KOPT-K1 (cell line): ENCODE measurements around the gene CDC42BPB.

Source experiments
- H3K27ac ChIP-seq: fragments of 200-600 bp; sonication (generic); 2 replicates; pipeline ENCODE4 v1.5.1; 2016; ENCODE audit warnings: antibody characterized with exemption, mild to moderate bottlenecking, low read depth, low read length; ENCODE audit not compliant: poor library complexity, severe bottlenecking
- H3K36me3 ChIP-seq: fragments of 200-600 bp; sonication (generic); 2 replicates; pipeline ENCODE4 v1.5.1; 2017; ENCODE audit warnings: antibody characterized with exemption, mild to moderate bottlenecking, low read length, moderate library complexity; ENCODE audit not compliant: insufficient read depth
- H3K9me3 ChIP-seq: fragments of 200-600 bp; sonication (generic); 2 replicates; pipeline ENCODE4 v1.5.1; 2017; ENCODE audit warnings: antibody characterized with exemption, low read length, mild to moderate bottlenecking; ENCODE audit not compliant: insufficient read depth, poor library complexity, severe bottlenecking

The CDC42BPB gene

DNA sequence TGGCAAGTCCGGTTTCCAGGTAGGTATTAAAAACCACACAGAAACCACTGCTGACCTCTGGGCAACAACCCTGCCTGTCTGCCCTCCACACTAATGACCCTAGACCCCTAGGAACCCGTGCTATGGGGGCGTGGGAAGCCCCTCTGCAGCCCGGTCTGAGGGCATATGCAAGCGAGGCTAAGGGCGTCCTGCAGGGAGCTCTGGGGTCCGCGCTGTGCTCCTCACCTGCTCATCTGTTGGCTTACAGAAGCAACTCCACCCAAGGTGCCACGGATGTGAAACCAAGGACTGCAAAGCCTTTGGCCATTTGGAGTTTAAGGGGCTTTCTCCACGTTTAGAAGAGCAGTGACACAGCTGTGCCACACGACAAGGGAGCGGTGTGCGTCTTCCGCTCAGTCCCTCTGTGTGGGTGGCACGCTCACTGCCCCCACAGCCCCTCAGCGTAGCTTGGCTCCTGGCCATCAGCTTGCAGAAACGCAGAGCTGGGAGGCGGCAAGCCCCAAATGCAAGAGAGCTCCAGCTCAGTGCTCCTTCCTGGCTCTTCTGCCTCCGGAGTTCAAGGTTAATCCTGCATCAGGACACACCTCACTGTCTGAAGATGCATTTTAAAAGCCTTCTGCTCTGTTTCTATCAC is 116.5 kb downstream of the CDC42BPB start:
- Histone ChIP-seq H3K27ac (no peak overlapping the region), H3K36me3 (no peaks in the 10 kb centered on the region), H3K9me3 (no peaks in the 10 kb centered on the region)

DNA sequence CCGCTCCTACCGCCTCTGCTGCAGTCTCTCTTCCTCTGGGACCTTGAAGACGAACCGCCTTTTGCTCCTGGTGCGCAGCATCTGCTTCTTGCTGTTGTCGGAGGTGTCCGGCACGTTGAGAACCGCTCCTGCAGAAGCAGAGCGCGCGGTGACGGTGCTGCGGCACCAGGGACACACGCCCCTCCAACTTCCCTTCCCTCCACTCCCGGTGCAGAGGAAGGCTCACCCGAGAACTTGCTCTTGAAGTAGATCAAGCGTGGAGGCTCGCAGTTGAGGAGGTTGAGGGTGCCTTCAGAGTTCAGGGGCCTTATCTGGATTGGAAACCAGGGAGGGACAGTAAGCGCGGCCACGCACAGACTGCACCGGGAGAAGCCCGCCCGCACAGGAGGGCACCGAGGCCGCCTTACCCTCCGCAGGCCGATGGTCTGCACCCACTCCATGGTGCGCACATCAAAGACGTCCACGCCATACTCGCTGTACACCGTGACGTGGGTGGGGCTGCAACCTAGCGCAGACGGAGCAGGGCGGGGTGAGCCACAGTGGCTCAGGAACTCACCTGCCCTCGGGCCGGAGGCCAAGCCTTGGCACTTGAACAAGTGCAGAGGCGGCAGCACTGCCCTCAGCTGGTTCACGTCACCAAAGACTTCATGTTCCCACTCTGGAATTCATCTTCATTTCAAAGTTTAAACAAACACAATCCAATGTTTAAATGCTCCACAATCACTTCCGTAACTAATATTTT is 117.4 kb downstream of the CDC42BPB start:
- no peaks in the 10 kb centered on the region for H3K9me3 ChIP-seq
- no peak overlapping the region for H3K27ac ChIP-seq
- H3K36me3 ChIP-seq: no peaks in the 10 kb centered on the region

DNA sequence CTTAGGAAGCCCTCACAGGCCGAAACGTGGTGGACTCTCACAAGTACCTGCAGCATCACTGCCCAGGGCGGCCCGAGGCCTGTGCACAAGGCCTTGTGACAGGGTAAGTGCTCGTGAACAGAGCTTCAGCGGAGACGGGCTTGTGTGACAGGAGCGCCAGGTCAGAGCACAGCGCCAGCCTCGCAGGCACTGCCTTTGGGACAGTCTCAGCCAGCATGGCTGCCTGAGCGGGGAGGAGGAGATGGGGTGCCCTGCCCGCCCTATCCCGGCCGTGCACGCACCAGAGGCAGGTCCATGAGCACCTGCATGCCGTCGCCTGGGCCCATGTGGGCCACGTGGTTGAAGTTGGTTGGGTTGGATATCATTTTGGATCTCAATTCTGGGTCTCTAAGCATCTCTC is 118.0 kb downstream of the CDC42BPB start:
- Histone ChIP-seq H3K36me3 (no peaks in the 10 kb centered on the region), H3K27ac (no peak overlapping the region), H3K9me3 (no peaks in the 10 kb centered on the region)

DNA sequence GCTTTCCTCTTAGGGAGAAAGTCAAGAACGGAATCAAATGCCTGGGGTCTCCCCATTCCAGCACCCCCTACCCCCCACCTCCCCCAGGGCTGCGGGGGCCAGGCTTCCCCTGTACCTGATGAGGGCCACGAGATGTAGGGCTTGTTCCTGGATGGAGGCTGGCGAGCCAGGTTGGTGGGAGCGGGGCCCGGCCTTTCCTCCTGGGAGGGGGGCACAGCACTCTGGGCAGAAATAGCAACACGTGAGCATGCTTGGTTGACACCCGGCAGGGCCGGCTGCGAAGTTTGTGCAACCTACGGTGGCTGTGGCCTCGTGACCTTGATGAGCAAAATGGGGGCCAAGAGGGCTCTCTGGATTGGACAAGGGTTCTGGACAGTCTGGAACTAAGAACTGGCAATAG is 119.2 kb downstream of the CDC42BPB start:
- Histone ChIP-seq H3K27ac (no peak overlapping the region), H3K36me3 (no peaks in the 10 kb centered on the region), H3K9me3 (no peaks in the 10 kb centered on the region)

DNA sequence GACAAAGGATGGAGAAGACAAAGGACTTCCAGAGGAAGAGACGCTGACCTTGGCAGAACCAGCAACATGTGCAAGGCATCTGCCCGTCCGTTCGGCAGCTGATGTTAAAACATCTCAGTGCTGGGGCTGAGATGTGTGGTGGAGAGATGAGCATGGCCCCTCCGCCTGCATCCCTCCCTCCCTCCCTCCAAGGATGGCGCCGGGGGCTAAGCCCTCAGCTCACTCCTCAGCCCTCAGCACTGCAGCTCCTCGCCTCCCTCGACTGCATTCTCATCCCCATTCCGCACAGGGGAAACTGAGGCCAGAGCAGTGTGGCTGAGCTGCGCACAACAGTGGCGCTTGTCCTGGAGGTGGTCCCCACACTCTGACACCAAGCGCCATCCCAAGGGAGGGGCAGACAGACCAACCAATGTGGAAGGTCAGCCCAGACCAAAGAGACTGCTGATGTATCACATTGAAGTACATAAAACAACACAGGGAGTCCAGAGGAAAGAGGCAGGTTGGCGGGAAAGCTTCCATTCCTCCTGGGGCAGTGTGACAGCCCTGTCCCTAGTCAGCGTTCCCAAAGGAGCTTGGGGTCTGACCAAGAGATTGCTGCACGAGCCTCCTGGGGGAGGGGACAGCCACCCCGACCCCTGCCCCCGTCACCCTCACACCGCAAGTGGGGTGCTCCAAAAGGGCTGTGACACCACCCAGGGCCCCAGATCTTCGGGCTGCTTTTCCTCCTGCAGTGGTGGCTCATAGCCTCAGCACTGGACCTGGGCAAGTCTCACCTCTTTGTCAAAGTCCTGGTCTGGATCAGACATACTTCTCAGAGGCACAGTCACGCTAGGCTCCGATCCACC is 119.8 kb downstream of the CDC42BPB start:
- H3K36me3 ChIP-seq: no peaks in the 10 kb centered on the region
- H3K27ac ChIP-seq: no peak overlapping the region

DNA sequence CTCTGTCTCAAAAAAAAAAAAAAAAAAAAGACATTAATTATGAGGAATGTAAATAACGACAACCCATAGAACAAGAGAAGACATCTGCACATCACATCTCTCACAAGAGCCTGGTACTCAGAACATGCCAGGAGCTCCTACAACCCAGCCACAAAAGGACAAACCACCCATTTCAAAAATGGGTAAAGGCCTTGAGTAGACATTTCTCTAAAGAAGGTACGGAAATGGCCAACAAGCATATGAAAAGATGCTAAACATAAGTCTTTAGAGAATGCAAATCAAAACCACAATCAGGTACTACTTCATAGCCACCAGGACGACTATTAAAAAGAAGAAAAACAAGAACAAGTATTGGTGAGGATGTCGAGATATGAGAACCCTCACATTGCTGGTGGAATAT is 121.6 kb downstream of the CDC42BPB start:
- Histone ChIP-seq H3K9me3 (no peaks in the 10 kb centered on the region), H3K36me3 (no peaks in the 10 kb centered on the region), H3K27ac (no peak overlapping the region)

More for the DNA sequence above, 119.8 kb downstream of the CDC42BPB start:
- H3K9me3 ChIP-seq: no peaks in the 10 kb centered on the region

DNA sequence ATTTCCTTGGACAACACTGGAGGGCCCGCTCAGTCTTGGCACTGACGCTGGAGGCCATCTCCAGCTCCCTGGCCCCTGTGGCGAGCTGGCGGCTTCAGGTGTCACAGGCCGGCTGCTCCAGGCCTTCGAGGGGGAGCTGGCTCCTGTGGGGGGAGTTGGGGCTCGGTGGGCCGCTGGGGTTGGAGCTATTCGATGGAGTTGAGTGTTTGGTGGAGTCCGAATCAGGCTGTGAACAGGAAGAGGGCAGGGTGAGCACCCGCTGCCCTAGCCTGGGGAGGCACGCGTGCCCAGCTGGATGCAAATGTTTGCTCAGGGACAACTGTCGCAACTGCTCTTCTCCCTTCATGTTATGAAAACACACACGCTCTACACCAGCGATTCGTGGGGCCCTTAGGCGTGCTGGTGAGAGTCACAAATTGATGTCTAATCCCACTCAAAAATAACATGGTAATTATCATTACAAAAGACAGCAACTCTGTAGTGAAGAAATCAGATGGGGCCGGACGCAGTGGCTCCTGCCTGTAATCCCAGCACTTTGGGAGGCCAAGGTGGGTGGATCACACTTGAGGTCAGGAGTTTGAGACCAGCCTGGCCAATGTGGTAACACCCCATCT is 123.6 kb downstream of the CDC42BPB start:
- no peaks in the 10 kb centered on the region for H3K36me3 ChIP-seq
- H3K9me3 ChIP-seq: no peaks in the 10 kb centered on the region
- no peak overlapping the region for H3K27ac ChIP-seq

DNA sequence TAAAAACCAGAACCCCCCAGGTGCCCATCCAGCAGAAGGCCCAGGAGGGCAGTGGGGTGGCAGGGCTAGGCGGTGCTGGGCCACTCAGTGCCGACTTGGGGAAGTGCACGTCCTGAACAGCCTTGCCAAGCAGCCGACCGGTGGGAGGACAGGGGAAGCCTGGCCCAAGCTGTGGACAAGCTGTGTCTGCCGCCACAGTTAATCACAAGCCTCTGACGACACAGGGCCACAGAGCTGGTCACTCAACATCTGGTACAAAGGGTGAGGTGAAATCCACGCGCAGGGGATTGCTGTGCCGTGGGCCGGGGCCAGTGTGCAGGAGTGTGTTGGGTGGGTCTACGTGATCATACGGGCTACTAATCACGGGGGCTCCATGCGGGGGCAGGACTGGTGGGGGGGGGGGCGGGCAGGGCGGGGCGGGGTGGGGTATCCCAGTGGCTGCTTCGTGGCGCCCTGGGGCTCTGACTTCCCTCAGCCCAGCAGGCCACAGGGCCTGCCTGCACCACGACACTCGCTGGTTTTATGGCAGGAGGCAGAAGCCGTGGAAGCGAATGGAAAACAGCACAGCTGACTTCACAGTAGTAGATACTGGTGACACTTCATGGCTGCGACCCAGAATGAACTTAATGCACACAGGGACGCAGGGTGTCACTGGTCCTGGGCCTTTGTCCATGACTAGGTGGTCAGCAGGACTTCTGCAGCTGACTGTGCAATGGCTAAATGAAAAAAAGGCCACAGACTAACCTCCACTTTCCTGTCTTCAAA is 124.7 kb downstream of the CDC42BPB start:
- H3K27ac ChIP-seq: no peak overlapping the region
- no peaks in the 10 kb centered on the region for H3K36me3 ChIP-seq

DNA sequence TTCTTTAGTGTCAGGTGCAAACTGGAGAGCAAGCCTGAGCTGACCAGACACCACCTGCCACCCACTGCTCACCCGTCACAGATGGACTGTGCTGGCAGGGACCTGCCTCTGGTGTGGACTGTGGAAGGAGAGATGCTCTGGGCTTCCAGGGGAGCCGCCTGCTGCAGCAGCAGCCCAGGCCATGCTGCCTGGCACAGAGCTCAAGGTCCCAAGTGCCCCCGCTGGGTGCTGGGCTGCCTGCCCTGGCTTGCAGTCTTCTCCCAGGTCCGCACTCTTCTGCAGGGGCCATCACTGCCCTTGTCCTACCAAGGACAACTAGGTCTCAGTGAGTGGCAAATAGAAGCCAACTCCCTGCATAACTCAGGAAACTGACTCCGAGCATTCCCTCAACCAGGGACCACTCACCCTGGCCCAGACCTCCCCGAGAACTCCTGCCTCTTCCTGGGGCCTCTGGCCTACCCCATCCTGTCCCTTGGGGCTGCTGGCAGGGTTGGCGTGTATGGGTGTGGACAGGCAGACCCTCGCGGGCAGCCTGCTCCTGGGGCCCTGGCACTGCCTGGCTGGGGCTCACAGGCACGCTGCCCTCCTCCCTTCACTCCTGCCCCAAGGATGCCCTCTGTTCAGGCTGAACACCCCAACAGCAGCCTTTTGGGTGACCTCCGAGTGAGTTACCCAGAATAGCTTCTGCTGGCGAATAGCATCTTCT is 125.6 kb downstream of the CDC42BPB start:
- Histone ChIP-seq H3K9me3 (no peaks in the 10 kb centered on the region), H3K27ac (no peak overlapping the region), H3K36me3 (no peaks in the 10 kb centered on the region)

More for the DNA sequence above, 124.7 kb downstream of the CDC42BPB start:
- H3K9me3 ChIP-seq: no peaks in the 10 kb centered on the region

DNA sequence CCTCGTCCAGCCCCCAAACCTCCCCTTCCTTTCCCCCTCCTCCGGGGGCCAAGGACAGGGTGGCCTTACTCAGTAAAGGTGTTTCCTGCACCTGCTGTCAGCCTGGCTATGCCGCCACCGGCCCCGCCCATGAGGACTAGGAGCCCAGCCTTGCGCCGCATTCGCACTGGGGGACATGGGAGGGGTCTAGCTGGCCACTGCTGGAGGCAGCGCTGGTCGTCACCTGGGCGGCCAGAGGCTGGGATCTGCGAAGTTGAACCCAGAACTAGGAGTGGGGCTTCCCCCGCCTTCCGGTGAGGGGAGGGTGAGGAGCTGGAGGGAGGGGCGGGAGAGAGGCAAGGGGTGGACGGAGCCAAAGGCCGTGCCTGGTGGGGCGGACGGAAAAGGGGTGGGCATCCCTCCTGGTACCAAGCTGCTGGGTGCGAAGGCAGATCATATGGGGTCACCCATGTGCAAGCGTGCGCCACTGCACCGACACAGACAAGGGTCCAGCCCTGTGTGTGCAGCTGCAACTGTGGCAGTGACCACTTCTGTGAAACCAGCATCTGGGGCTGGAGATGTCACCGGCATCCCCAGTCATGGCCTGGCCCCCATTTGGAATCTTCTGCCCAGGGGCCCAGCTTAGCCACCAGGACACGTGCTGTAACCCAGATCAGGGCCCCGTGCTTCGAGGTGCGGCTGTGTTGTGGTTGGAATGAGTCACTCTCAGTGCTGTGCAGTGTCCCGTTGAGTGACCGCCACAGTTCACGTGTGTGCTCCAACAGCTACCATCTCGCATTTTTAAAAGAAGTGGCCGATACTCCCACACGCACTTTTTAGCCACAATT is 126.4 kb downstream of the CDC42BPB start:
- Histone ChIP-seq H3K27ac (no peak overlapping the region), H3K9me3 (no peaks in the 10 kb centered on the region), H3K36me3 (no peaks in the 10 kb centered on the region)

DNA sequence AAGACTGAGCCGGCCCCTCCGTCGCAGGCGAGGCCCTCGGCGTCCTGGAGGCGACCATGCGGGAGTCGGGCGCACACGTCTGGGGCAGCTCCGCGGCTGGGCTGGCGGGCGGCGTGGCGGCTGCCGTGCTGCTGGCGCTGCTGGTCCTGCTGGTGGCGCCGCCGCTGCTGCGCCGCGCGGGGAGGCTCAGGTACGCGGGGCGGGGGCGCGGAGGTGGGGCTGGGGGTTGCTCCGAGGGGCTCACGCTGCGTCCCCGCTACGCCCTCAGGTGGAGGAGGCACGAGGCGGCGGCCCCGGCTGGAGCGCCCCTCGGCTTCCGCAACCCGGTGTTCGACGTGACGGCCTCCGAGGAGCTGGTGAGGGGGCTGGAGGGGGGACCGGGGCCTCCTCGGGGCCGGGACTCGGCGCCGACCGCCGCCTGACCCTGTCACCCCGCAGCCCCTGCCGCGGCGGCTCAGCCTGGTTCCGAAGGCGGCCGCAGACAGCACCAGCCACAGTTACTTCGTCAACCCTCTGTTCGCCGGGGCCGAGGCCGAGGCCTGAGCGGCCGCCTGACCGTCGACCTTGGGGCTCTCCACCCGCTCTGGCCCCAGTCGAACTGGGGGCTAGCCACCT is 127.1 kb downstream of the CDC42BPB start:
- no peaks in the 10 kb centered on the region for H3K36me3 ChIP-seq
- H3K9me3 ChIP-seq: no peaks in the 10 kb centered on the region
- H3K27ac ChIP-seq: no peak overlapping the region

DNA sequence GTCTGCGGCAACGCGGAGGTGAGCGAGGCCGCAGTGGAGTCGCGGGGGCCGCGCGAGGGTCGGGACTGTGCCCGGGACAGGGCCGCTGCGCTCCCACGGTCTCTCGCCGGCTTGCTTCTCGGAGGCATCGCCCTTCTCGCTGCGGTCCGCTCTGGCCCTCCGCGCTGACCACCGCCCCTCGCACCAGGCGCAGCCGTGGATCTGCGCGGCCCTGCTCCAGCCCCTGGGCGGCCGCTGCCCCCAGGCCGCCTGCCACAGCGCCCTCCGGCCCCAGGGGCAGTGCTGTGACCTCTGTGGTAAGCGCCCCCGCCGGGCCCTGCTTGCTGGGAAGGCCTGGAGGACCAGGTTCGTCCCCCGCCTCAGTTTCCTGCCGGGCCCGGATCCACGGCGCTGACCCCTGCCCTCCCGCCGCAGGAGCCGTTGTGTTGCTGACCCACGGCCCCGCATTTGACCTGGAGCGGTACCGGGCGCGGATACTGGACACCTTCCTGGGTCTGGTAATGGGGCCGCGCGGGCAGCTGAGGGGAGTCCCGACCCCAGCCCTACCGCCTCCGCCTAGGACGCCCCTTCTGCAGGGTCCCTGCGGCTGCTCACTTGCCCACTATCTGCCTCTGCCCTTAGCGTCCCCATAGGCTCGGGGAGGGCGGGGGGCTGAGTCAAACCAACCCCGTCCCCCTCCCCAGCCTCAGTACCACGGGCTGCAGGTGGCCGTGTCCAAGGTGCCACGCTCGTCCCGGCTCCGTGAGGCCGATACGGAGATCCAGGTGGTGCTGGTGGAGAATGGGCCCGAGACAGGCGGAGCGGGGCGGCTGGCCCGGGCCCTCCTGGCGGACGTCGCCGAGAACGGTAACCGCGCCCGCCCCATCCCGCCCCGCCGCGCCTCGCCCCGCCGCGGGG is 127.9 kb downstream of the CDC42BPB start:
- no peak overlapping the region for H3K27ac ChIP-seq
- no peaks in the 10 kb centered on the region for H3K9me3 ChIP-seq
- no peaks in the 10 kb centered on the region for H3K36me3 ChIP-seq
